ENCODE results near the gene HMG20B.

GRCh38 chr19:3531716-3532115 lies 41.0 kb upstream of the HMG20B start:
- TF ChIP-seq ERG (CRISPR knock-in tag; IDR thresholded peaks at IDR 0.05) (no peak), ZNF121 (CRISPR knock-in tag; IDR thresholded peaks at IDR 0.05) (no peak)

All from WTC11 (cell line).